NCI-H2081 treated with DMSO at 0.1 percent for 48 hours (cell line): Measurements from ENCODE around the gene GSX1.
"Not testable (repeated sequence)": the region's sequence is repeated elsewhere in the genome, so short reads cannot be mapped to it uniquely, and the experiment has no call there.

Experiments
- DNase-seq: peaks from one replicate; lab custom pipeline; 2025; lab: John Stamatoyannopoulos, UW

GSX1 gene

DNA sequence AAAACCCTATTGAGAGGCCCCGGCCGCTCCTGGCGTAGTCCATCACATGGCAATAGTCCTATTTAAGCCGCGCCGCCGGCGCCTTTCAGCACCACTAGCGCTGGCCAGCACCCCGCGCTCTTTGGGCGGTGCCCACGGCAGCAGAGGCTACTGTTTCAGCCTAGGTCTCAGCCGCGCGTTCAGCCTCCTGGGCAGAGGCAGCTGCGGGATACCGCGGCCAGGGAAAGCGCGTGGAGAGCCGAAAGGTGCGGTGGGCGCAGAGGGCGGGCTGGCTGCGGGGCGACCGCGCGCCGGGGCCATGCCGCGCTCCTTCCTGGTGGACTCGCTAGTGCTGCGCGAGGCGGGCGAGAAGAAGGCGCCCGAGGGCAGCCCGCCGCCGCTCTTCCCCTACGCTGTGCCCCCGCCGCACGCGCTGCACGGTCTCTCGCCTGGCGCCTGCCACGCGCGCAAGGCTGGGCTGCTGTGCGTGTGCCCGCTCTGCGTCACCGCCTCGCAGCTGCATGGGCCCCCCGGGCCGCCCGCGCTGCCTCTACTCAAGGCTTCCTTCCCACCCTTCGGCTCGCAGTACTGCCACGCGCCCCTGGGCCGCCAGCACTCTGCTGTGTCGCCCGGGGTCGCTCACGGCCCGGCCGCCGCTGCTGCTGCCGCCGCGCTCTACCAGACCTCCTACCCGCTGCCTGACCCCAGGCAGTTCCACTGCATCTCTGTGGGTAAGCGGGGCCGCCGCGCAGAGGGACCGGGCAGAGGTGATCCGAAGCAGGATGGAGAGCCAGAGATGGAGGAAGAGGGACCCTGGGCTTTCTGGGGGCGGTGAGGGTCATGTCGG lies at the start of gene GSX1:
GSX1 (plus strand) TSS at position 91 of the 826 bp plus-strand sequence; CDS start at position 299, 208 bp downstream.
- no peak for DNase-seq

DNA sequence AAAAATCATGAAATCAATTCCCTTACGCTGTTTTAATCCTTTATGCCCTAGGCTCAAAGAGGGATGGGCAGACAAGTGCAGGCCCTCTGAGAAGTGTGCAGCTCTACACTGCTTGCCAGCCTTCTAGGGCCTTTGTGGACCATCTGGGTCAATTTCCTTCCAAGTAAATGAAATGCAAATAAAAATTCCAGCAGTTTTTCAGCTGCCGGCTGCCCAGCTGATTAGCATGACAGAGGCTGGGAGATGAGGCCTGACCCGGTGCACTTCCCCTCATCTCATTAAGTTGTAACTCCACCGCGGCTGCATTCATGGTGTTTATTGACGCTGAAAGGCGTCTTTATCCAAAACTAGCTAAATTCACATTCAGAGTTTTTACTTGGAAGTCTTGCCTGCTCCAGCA lies 47.5 kb upstream of the GSX1 start:
- no peak for DNase-seq

DNA sequence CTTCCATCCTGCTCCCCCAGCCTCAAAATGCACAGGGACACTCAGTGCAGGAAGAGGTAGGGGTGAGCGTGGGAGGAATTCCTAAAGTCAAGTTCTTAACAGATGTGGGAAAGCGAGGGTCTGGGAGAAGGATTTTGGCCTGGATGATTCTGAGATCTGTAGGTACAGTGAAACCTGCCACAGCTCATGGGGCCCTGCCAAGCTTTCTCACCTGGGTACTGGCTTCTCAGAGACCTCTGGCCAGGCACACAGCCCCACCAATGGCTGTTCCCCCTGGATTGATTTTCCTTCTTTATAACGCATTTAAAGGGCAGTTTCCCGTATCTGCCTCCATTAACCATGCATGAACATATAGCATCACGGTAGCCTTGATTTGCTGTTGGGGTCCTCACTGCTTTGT lies 47.0 kb upstream of the GSX1 start:
- no peak for DNase-seq

DNA sequence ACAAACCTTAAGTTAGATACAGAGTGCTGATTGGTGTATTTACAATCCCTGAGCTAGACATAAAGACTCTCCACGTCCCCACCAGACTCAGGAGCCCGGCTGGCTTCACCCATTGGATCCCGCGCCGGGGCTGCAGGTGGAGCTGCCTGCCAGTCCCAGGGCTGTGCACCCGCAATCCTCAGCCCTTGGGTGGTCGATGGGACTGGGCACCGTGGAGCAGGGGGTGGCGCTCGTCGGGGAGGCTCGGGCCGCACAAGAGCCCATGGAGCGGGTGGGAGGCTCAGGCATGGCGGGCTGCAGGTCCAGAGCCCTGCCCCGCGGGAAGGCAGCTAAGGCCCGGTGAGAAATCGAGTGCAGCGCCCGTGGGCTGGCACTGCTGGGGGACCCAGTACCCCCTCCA lies 44.1 kb upstream of the GSX1 start:
- not testable (repeated sequence) for DNase-seq

DNA sequence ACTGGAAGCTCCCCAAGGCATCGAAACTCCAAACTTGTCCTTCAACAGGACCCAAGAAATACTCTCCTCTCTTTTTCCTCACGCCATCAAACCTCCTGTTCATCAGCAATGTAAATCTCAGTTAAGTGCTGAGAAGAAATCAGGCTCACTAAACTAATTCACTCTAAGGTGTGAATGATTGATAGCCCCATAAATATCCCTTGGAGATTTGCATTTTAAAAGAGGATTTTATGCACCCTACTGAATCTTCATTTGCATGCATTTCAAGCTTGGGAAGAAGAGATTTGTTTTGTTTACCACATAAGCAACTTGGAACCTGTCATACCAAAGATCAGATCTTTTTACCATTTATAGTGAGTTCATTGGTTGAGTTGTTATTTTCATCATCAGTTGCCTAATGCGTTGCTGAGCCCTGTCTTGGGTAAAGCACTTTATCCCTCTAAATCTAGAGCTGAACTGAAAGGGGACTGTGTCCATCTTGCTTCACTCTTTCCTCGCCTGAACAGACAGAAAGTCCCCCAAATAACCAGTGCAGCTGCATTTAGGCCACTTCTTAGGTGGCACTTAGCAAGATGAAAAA lies 40.2 kb upstream of the GSX1 start:
- no peak for DNase-seq

DNA sequence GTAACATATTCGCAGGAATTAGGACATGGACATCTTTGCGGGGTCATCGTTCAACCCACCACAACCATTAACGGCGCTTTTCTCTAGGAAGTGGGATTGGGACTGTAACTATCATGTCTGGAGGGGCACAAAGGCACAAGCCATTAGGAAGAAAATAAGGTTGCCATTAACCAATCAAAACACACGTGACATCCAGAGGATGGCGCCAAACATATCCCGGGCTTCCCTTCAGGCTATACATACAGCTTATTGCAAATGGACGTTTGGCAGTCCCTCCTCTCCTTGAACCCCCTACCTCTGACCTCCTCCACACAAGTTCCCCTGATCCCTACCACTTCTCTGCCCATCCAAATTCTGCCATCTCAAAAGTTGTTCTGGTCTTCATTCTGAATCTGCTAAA lies 26.6 kb upstream of the GSX1 start:
- DNase-seq, result no peak

DNA sequence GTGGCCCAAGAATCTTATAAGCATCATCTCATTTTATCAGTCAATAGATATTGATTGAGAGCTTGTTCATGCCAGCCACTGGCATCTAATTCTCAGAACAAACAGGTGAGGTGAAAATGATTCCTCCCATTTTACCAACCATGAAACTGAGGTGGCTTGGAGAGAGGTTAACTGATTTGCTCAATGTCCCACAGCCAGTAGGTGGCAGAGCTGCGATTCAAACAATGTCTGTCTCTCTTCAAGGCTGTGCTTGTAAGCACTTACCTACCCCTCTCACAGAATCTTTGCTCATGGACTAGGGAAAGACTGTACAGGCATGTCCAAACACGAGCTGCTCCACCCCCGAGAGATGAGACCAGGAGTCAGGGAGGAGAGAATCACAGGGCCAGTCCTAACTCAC lies 21.5 kb upstream of the GSX1 start:
- no peak for DNase-seq

DNA sequence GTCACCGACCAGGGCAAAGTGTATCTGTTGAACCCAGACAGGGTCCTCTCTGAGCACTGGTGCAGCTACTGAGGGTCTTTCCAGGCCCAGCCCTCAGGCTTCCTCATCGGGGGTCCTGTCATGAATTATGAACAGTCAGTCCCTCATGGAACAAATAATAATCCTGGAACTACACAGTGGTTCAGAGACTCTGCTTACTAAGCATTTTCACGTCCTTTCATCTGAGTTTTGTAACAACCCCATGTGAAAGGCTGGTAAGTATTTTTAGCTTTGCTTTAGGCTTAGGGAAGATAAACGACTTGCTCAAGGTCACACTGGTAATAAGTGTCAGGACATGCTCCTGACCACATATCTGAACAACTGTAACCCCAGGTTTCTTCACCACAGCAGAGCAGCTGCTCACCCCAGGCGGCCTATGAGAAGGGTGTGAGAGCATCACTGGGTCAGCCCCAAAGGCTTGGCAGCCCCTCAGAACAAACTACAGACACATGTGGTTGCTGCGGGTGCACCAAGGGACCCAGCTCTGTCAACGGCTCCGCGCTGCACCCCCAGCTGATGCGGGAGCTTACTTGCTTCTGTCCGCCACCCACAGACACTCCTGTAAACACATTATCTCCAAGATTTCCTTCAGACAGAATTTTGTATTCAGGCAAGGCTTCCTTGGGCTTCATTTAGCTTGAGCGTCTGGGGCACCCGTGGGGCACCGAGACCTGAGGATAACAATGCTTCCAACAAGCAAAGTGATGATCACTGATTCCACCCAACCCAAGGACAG lies 19.4 kb upstream of the GSX1 start:
- no peak for DNase-seq

DNA sequence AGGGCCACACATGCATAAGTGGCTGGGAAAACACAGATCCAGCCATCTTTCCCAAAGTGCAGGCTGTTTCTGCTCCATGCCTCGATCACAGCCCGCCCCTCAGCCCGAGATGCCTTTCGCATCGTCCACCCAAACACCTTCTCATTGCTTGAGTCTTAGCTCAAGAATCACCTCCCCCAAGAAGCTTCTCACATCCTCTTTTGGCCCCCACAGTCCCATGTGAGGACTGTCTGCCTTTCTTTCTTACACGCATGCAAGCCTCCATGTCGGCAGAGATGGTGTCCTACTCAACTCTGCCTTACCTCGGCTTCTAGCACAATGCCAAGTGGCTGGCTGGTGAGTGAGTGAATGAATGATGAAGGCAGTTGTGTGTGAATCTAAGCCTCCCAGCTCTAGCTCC lies 18.1 kb upstream of the GSX1 start:
- DNase-seq, result no peak

DNA sequence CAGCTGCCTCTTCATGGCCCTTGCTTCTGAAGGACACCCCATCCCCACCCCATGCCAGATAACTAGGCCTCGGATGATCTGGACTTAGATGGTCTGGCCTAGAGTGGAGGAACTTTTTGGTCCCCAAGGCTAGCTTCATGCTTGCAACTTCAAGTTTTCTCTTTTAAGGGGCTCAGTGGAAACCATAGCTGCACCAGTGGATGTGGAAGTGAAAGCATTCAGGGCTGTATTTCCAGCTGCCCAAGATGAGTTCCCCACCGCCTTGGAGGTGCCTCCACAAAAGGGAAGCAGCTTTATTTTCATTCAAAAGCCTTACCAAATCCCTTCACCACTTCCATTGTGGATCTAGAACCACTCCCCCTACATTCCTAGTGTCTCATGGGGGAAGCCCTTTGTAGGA lies 17.6 kb upstream of the GSX1 start:
- no peak for DNase-seq

DNA sequence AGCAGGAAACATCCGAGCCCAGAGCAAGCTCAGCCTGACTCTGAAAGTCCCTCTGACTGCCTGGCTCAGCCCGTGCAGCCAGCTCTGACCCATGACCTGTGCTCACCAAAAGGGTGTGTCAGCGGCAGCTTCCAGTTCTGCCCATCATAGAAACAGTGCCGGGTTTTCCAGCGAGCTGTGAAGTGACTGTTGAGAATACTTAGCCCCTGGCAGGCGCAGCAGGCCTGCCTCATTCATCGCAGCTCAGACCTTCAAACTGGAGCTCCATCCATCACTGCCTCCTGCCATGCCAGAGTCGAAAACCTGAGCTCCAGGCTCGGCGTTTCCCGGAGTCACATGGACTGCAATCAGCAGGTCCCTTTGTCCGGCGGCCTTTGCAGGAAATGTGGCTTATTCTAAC lies 16.3 kb upstream of the GSX1 start:
- DNase-seq, result no peak

DNA sequence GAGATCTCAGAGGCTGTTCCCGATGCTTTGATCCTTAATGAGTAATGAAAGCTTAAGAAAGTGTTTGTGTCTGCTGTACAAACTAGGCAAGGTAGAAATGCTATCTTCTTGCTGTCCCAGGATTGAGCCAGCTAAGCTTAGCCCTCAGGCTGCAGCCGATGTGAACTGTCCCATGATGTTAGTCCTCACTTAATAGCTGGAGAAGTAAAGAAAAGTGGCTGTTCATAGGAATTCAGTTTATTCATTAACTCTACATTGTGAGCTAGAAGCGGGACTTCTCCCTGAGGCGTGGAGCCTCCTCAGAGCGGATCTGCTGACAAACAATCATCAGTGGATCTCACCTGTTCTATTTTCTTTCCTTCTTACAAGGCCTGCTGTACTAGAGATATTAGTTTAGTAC lies 10.1 kb upstream of the GSX1 start:
- DNase-seq, result no peak

DNA sequence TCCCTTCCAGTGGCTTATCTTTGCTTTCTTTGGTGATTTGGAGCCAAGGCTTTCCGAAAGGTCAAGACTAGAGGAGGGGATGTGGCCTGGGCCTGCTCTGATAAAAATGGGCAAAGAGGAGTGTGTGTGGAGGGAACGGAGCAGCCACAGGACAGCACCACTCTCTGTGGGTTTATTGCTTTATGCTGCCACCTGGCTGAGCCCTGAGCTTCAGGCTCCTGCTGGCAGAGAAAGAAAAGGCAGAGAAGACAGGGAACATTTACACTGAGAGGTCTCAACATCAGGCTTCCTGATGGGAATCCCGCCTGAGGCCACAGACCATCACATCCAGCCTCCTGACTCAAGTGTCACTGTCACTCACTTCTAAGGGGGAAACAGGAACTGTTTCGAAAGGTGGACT lies 9.2 kb upstream of the GSX1 start:
- DNase-seq, result no peak

DNA sequence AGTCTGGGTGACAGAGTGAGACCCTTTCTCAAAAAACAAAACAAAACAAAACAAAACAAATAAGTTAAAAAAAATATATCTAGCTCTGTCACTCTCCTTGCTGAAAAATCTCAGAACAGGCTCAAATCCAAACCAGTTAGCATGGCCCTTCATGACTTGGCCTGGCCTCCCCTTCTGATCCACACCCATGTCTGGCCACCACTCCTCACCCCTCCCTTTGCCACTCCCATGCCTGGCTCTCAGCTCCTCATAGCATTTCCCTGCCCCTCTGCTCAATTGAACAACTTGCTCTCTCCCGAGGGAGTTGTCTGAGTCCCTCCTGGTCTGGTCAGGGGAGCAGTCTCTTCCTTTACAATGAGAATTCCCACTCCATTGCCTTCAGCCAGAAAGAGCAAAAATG lies 4.0 kb upstream of the GSX1 start:
- no peak for DNase-seq

DNA sequence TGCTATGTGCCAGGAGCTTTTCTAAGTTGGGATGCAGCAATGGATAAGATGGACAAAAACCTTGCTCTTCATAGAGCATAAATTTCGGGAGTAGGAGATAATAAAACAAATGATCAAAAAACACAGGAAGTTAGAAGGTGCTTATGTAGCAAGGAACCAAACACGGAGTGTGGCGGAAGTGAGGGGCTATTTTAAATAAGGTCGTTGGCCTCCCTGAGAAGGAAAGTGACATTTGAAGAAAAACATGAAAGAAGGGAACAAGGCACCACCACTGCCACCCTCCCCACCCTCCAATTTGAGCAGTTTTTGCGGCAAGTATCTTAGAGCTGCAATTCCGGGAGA lies 3.2 kb upstream of the GSX1 start:
- DNase-seq, result no peak

DNA sequence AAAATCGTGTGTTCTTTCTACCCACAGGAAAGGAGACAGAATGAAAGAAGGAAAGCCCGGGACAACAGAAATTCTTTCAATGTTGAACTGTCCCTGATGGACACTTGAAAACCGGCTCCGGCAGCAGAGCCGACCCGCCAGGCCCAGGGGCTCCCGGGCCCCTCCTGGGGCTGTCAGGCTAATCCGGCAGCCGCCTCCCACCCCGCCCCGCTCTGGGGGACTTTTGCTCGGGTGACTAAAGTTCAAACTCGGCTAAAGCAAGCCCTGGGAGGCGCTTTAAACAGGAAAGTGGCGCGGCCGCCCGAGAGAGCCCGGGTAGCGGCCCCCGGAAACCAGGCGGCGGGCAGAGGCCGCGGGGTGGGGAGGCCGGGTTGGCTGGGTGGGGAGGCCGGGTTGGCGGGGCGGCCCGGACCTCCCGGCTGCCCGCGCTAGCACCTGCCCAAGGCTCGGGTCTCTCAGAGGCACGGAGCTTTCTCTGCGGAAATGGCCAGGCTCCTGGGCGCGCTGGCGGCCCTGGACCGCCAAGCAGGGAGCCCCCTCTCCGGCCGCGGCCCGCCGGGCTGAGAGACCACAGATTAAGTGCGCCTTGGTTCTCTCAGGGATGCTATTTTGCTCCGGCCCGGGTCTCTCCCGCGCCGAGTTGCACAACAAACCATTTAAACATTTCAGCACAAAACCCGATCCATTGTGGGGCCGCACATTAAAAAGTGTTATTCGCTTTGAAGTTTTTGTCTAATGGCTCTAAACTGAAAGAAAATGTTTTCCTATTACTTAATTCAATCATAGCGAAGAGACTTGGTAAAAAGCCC lies 2.6 kb upstream of the GSX1 start:
- DNase-seq, result no peak

DNA sequence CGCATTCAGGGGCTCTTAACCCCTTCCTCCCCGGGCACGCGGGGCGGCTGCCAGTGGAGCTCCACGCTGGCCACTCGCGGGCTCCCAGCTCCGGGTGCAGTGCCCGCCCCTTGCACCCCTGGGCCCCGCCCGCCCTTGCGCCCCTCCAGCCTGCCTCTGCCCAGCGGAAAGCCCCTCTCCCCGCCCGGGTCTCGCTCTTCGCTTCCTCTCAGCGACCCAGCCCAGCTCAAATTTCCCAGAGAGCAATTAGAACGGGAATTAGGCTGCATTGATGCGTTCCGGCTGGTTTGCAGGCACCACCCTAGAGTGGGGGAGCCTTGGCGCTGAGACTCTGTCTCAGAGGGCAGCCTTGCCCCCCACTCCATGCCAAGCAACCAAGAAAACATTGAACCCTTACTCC lies 1.8 kb upstream of the GSX1 start:
- DNase-seq, result no peak

DNA sequence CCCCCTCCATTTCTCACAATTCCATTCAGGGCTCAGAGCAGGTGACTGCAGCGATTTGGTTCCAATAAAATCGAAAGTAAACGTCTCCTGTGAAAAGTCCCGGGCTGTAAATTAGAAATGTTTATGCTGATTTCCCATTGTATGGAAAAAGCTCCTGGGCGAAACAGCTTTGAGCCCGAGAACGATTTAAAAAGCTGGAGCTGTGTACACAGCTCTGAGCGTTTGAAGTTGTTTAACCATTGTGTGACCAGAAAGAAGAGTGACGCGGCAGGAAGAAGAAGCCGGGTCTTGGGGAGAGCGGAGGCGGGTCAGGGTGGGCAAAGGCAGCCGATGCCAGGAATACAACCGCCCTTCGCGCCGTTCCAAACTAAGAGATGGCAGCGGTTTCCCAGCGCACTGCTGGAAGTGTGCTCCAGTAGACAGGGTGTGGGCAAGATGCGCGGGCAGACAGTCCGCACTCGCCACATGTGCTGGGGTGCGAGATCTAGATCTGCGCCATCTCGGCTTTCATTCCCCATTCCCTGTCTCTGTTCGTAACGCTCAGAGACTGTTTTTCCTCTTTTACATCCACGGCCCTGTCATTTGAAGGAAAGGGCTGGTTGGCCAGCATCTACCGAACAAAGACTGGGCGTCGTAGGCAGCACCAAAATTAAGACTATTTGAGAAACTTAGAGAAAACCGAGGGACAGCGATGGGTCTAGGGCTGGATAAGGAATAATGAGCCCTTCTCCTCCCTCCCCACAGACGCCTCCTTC lies 960 bp upstream of the GSX1 start:
- DNase-seq, result no peak

DNA sequence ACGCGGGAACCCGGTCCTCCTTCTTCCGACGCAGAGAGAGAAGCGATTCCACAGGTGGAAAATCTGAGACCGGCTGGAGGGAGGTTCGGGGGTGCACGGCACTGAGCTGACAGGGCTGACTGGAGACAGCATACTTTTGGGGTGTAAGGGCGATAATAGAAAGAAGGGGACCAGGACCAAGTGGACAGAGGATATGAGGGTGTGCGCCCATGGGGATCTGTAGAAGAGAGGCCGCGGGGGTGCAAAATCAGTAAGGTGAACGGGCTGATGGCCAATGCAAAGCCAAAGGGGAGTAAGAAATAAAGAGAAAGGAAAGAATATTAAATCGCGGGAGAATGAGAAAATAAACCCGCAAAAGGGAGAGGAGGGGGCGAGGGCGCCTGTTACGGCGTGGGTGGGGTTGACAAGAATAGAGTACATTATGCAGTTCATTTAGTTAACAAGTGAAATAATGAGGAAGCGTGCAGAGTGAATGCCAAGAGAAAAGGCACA lies 336 bp upstream of the GSX1 start:
- DNase-seq, result no peak

DNA sequence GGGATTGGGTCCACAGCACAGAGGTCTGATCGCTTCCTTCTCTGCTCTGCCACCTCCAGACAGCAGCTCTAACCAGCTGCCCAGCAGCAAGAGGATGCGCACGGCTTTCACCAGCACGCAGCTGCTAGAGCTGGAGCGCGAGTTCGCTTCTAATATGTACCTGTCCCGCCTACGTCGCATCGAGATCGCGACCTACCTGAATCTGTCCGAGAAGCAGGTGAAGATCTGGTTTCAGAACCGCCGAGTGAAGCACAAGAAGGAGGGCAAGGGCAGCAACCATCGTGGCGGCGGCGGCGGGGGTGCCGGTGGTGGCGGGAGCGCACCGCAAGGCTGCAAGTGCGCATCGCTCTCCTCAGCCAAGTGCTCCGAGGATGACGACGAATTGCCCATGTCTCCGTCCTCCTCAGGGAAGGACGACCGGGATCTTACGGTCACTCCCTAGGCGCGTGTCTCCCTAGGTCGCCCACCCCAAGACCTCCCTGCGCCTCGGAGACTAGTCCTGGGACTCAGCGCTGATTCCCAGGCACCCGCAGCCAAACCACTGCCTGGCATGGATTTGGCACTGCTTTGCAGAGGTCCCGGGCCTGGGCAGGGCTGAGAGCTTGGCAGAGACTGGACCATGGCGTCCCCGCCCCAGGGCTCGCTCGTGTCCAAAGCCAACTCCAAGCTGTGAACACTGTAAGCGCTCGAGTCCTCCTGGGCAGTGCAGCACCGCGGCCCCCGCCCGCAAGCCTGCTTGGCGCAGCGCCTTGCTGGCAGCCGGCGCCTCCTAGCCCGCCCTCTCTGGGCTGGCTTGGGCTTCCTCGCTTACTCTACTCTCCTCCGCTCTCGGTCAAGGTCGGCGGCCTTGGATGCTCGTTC lies 1.5 kb downstream of the GSX1 start:
- no peak for DNase-seq

DNA sequence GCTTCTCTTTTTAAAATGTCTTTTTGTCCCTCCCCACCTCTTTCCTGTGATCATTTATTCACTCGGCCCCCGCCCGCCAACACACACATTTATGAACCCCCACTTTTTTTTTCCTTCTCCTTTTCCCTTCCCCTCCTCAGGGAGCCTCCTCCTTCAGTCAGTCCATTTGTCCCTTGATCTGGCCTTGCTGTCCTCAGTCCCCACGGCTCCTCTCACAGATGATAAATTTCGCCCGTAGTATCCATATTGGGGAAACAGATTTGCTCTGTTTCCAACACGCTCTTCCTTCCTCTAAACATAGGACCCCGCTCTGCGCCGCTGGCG lies 2.0 kb downstream of the GSX1 start:
- no peak for DNase-seq
